Measurements from ENCODE around the gene CD80.

DNA sequence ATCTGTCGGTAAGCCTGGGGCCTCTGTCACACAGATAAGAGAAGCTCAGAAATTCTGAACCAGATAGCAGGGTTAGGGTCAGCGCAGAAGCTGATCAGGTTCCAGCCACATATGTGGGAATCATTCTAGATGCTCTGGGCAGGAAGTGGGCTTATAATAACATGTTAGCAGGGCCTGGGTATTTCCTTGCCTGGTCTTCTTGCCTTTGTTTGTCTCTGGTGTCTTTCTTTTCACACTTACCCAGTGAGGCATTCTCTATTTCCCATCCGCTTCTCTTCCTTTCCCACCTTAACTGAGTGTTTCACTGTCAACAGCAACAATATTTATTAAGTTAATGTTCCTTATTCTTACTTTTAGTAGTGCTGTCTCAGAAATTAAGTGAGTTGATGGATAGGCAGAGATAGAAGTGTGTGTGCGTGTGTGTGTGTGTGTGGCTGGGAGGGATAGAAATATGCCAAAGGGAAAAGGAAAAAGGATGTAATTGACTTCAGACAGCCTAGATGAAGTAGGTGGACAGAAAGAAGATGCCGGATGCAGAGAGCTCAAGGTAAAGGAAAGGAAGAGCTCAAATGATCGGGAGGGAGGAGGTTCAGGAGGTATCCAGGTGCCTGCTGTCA is 40.3 kb upstream of the CD80 start:
- TF ChIP-seq, protein P1, sequence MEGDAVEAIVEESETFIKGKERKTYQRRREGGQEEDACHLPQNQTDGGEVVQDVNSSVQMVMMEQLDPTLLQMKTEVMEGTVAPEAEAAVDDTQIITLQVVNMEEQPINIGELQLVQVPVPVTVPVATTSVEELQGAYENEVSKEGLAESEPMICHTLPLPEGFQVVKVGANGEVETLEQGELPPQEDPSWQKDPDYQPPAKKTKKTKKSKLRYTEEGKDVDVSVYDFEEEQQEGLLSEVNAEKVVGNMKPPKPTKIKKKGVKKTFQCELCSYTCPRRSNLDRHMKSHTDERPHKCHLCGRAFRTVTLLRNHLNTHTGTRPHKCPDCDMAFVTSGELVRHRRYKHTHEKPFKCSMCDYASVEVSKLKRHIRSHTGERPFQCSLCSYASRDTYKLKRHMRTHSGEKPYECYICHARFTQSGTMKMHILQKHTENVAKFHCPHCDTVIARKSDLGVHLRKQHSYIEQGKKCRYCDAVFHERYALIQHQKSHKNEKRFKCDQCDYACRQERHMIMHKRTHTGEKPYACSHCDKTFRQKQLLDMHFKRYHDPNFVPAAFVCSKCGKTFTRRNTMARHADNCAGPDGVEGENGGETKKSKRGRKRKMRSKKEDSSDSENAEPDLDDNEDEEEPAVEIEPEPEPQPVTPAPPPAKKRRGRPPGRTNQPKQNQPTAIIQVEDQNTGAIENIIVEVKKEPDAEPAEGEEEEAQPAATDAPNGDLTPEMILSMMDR (conservative IDR thresholded peaks at IDR 0.05 in 1 of 2, IDR thresholded peaks at IDR 0.05 in 1 of 2; ENCODE audit: extremely low read depth in 1 of 2, insufficient read depth in 1 of 2, low read depth in 1 of 2, low read length in 2 of 2), result no peak
- no peak for TF ChIP-seq EZH2 (IDR thresholded peaks at IDR 0.05; ENCODE audit: borderline replicate concordance, low read length)

All from mammary epithelial cell (primary cell).